ENCODE measurements around the gene APOC1.

- no peak for TF ChIP-seq ARNTL (CRISPR knock-in tag; IDR thresholded peaks at IDR 0.05; ENCODE audit: borderline replicate concordance, low read depth)
- no peak for TF ChIP-seq CSRNP3 (CRISPR knock-in tag; IDR thresholded peaks at IDR 0.05)
- TF ChIP-seq, protein P1, sequence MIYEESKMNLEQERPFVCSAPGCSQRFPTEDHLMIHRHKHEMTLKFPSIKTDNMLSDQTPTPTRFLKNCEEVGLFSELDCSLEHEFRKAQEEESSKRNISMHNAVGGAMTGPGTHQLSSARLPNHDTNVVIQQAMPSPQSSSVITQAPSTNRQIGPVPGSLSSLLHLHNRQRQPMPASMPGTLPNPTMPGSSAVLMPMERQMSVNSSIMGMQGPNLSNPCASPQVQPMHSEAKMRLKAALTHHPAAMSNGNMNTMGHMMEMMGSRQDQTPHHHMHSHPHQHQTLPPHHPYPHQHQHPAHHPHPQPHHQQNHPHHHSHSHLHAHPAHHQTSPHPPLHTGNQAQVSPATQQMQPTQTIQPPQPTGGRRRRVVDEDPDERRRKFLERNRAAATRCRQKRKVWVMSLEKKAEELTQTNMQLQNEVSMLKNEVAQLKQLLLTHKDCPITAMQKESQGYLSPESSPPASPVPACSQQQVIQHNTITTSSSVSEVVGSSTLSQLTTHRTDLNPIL (CRISPR knock-in tag; IDR thresholded peaks at IDR 0.05; ENCODE audit: low read depth): no peak
- no peak for TF ChIP-seq TOX (CRISPR knock-in tag; IDR thresholded peaks at IDR 0.05; ENCODE audit: borderline replicate concordance)
- no peak for TF ChIP-seq TCF4 (CRISPR knock-in tag; IDR thresholded peaks at IDR 0.05; ENCODE audit: borderline replicate concordance)
- TF ChIP-seq, protein P2, sequence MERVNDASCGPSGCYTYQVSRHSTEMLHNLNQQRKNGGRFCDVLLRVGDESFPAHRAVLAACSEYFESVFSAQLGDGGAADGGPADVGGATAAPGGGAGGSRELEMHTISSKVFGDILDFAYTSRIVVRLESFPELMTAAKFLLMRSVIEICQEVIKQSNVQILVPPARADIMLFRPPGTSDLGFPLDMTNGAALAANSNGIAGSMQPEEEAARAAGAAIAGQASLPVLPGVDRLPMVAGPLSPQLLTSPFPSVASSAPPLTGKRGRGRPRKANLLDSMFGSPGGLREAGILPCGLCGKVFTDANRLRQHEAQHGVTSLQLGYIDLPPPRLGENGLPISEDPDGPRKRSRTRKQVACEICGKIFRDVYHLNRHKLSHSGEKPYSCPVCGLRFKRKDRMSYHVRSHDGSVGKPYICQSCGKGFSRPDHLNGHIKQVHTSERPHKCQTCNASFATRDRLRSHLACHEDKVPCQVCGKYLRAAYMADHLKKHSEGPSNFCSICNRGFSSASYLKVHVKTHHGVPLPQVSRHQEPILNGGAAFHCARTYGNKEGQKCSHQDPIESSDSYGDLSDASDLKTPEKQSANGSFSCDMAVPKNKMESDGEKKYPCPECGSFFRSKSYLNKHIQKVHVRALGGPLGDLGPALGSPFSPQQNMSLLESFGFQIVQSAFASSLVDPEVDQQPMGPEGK (CRISPR knock-in tag; IDR thresholded peaks at IDR 0.05; ENCODE audit: borderline replicate concordance): no peak
- no peak for TF ChIP-seq ZNF565 (CRISPR knock-in tag; conservative IDR thresholded peaks at IDR 0.05; ENCODE audit: low read depth)
Observed at GRCh38 chr19:44931541-44931940, 17.1 kb downstream of the APOC1 start.
